GM19035 (cell line): Measurements from ENCODE around the gene BAIAP2L1.

Experiments
- ATAC-seq: cut with Tn5 transposase; IDR thresholded peaks from one replicate; pipeline ENCODE4 v1.9.1; 2021; ENCODE audit not compliant: unreplicated experiment

Gene BAIAP2L1

DNA sequence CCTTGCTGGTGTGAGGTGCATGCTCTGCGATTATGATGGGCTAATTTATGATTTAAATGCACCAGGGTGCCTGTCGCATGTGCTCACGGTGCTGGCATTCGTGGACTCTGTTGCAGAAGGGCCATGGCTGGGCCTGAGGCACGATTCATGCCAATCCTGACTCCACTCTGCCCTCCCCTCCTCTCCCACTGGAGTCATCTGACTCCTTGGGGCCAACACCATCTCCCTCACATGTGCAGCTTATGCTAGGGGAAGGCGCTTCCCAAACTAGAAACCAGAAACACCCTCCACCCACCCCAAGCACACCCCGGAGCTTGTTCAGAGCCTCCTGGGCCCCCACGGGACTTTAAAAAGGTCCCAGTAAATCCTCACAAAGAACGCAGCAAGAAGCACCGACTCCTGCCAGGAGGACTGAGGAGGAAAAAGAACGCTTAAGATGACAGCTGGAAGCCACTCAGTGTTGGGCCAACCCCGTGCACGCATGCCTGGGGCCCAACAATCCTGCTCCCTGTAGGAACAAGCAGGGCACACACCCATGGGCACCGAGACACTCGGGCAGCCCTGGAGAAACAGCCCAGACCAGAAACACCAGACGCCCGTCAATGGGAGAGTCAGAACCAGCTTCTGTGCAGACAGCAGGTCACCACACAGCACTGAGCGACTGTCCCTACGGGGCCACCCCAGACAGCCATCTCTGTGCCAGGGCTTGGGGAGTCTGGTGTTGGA lies 105.3 kb downstream of the BAIAP2L1 start:
- ATAC-seq = no peak

GRCh38 chr7:98294798-98295382 lies 106.0 kb downstream of the BAIAP2L1 start:
- ATAC-seq = no peak

GRCh38 chr7:98294326-98294725 lies 106.6 kb downstream of the BAIAP2L1 start:
- no peak for ATAC-seq

- ATAC-seq = no peak
Measured at GRCh38 chr7:98293746-98294145, 107.1 kb downstream of the BAIAP2L1 start.

- no peak for ATAC-seq
Measured at GRCh38 chr7:98293265-98293664, 107.6 kb downstream of the BAIAP2L1 start.

DNA sequence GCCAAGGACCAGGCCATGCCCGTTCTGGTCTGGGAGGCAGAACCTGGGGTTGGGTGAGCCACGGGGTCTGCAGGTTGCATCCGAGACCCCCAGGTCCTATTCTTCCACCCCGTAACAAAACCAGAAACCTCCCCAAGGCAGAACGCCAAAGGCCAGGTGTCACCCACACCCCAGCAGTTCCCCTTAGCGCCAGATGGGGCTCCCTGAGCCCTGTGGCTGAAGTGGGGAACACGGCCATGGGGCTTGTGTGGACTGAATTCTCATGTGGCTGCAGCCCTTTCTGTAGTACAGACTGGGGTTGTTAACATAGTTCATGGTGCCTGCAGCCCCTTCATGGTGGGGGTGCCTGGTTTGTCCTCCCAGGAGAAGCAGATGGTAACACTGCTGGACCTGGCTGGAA lies 109.2 kb downstream of the BAIAP2L1 start:
- no peak for ATAC-seq

GRCh38 chr7:98289333-98289875 lies 111.5 kb downstream of the BAIAP2L1 start:
- no peak for ATAC-seq

DNA sequence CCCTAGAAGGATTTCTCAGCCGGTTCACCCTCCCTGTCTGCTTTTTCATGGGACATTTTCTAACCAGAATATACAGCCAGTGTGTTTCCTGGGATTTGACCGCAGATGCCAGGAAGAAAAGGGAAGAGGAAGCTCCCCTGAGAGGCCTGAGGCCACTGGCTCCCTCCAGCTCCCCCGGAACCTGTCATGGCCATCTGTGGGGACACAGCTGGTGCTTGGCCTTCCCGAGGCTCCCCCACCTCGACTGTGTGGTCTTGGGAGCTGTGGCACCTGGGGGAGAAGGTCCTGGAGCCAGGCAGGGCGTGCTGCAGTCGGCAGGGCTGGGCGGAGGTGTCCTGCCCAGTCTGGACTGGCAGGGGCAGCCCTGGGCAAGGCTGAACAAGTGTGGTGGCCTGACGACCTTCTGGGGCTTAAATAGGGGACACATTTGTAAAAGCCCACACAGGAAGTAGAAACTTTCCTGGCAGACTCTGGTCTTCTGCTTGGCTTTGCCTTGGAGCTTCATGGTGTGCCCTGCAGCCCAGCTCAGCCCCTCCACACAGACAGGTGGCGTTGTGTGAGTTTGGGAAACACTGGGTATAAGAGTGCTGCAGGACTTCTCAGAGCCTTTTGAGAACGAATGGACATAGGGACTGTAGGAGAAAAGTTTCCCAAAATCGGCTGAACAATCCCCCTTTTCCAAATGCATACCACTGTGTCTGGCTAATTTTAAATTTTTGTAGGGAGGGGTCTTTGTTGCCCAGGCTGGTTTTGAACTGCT lies 112.6 kb downstream of the BAIAP2L1 start:
- no peak for ATAC-seq

DNA sequence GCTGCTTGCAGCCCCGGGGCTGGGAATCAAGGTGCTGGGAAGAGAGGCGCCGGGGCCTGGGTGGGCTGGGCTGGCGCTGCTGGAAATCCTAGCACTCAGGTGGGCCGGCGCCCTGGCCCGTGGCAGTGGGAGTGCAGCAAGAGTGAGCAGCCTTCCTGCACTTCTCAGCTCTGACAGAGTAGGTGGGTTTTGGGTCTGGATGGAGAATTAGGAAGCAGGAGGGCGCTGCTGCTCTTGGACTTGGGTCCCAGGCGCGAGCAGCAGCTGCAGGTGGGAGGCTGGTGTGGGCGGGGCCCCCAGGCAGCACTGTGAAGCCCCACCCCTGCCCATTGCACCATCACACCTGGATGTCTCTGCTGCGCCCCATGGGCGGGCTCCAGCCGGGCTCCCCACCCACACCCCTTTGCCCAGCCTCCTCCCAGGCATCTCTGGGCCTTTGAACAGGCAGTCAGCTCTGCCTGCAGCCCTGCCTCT lies 113.4 kb downstream of the BAIAP2L1 start:
- no peak for ATAC-seq

GRCh38 chr7:98286701-98287485 lies 114.0 kb downstream of the BAIAP2L1 start:
- ATAC-seq = no peak

GRCh38 chr7:98286093-98286539 lies 114.8 kb downstream of the BAIAP2L1 start:
- no peak for ATAC-seq

DNA sequence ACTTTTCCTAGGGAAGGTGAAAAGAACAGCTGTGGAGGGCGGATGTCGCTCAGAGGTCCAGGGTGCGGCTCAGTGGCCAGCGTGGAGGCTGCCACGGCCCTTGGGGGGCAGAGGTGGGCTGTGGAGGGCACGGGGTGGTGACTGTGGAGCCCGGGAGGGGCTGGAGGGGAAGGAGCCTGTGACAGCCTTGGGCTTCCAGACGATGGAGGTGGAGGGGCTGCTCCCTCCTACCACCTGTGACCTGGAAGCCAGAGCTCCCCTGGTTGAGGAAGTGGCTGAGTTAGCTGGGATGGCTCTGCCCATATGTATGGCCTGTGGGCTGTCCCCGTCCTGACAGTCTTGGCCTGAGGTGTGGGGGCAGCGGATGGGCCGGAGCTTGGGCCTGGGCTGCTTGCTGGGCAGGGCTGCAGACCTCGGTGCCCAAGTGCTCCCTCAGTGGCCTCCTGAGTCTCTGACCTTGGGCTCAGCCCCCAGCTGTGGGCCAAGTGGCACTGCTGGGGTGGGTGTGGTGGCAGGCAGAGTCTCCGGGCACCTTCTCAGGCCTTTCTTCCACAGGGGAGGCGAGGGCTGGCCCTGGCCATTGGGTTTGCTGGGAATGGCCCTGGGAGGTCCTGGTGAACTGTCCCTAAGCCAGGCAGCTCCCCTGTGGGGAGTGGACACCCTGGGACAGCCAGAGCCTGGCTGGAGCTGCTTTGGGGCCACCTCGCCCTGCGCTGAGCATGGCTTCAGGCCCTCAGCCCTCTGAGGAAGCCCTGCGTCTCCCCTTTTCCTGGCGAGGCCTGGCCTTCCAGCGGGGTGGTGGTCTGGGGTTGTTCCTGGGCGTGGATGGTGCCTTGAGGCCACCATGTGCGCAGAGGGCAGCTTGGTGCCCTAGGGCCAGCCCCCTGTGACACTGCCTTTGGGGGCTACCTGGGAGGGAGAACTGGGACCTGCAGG lies 115.5 kb downstream of the BAIAP2L1 start:
- ATAC-seq = no peak

DNA sequence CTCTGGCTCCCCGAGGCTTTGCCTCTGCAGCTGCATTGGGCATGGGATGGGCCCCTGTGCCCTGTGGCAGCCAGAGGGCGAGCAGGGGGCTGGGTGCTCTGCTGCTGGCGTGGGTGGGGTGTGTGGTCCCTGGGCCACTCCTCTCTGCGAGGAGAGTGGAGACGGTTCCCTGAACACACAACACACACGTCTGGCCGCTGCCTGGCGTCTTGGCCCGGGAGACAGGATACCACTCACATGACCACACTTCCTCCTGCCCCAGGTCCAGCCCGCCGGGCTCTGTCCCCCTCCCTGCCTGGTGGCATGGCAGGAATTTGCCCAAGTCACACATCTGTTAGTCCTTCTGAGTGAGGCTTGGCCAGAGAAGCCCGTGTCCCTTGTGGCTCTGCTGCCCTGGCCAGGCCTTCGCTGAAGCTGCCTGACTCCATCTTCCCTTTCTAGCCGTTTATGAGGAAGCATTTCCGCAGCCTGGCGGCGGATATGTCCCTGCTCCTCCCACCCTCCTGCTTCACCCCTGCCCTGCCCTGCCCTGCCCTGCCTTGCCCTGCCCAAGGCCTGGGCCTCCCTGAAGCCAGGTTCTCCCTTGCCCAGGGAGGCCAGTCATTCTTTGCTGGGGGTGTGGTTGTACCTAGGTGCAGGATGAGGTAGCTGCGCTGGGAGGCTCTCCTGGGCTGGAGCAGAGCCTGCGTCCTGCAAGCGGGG lies 116.4 kb downstream of the BAIAP2L1 start:
- ATAC-seq = no peak

GRCh38 chr7:98283887-98284222 lies 117.0 kb downstream of the BAIAP2L1 start:
- no peak for ATAC-seq

DNA sequence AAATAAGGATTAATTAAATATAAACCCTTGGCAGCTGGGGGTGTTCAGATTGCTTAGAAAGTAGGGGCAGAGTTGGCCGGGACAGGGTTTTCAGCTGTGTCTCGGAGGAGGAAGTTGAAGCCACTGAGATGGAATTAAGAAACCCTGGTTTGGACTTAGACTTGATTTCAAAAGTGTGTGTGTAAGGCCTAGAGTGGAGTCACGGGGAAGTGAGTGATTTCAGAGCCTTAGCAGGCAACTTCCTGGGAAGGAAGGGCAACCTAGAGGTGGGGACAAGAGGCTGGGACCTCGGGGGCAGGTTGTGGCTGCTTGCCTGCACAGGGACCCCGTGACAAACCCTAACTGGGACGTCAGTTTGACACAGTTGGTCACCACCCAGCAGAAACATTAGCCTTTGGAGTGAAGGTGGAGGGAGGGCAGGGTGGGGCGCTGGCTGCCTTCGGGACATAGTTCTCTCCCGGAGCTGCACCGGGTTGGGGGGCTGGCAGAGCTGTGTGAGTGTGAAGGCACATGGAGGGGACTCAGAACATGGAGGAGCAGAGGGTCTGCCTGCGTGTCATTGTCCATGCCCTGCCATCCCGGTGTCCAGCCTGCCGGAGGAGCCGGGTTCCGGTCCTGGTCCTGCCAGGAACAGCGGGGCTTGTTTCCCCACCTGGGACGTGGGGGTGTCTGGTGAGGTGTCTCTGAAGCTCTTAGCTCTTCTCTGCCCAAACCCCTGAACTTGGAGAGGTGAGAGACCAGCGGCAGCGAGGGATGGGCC lies 117.6 kb downstream of the BAIAP2L1 start:
- no peak for ATAC-seq

- ATAC-seq = no peak
Measured at GRCh38 chr7:98282703-98283102, 118.2 kb downstream of the BAIAP2L1 start.

- peak; percentile 36 for ATAC-seq
Measured at GRCh38 chr7:98281757-98282606, 118.9 kb downstream of the BAIAP2L1 start.
